Activated effector memory CD4-positive, alpha-beta T cell treated with anti-CD3 and anti-CD28 coated beads, Interleukin-2, amount 50 U/mL, for 16 hours (primary cell): ENCODE measurements around the gene ASB18.
"Not testable (repeated sequence)": the region's sequence is repeated elsewhere in the genome, so short reads cannot be mapped to it uniquely, and the experiment has no call there.

Experiments used
- DNase-seq: peaks from one replicate; pipeline ENCODE4 v3.0.0-alpha.2; 2020

Gene ASB18

GRCh38 chr2:236264256-236264655 lies at the start of gene ASB18:
Gene ASB18 (minus strand): TSS chr2:236264406. CDS start chr2:236264345, 61 bp downstream.
- no peak for DNase-seq

- DNase-seq: no peak
Observed at GRCh38 chr2:236311286-236311685, 47.1 kb upstream of the ASB18 start.

- no peak for DNase-seq
Observed at GRCh38 chr2:236309669-236310029, 45.4 kb upstream of the ASB18 start.

GRCh38 chr2:236308855-236309668 lies 44.9 kb upstream of the ASB18 start:
- DNase-seq: no peak

- no peak for DNase-seq
Observed at GRCh38 chr2:236307641-236308040, 43.4 kb upstream of the ASB18 start.

GRCh38 chr2:236306825-236307540 lies 42.8 kb upstream of the ASB18 start:
- DNase-seq: no peak

- no peak for DNase-seq
Observed at GRCh38 chr2:236305964-236306605, 41.9 kb upstream of the ASB18 start.

- DNase-seq: no peak
Observed at GRCh38 chr2:236305531-236305930, 41.3 kb upstream of the ASB18 start.

GRCh38 chr2:236303935-236304334 lies 39.7 kb upstream of the ASB18 start:
- DNase-seq: no peak

GRCh38 chr2:236302555-236302954 lies 38.3 kb upstream of the ASB18 start:
- DNase-seq: no peak

- peak; percentile 27 for DNase-seq
Observed at GRCh38 chr2:236298924-236299475, 34.8 kb upstream of the ASB18 start.

- DNase-seq: peak; percentile 37
Observed at GRCh38 chr2:236295481-236295880, 31.3 kb upstream of the ASB18 start.

GRCh38 chr2:236294647-236295046 lies 30.4 kb upstream of the ASB18 start:
- DNase-seq: no peak

- no peak for DNase-seq
Observed at GRCh38 chr2:236293241-236293810, 29.1 kb upstream of the ASB18 start.

GRCh38 chr2:236291911-236292310 lies 27.7 kb upstream of the ASB18 start:
- DNase-seq: no peak

- DNase-seq: no peak
Observed at GRCh38 chr2:236291476-236291875, 27.3 kb upstream of the ASB18 start.

GRCh38 chr2:236290742-236291425 lies 26.7 kb upstream of the ASB18 start:
- no peak for DNase-seq

- DNase-seq: no peak
Observed at GRCh38 chr2:236289766-236290462, 25.7 kb upstream of the ASB18 start.

GRCh38 chr2:236288373-236288772 lies 24.2 kb upstream of the ASB18 start:
- not testable (repeated sequence) for DNase-seq

GRCh38 chr2:236287656-236288055 lies 23.4 kb upstream of the ASB18 start:
- no peak for DNase-seq

GRCh38 chr2:236286873-236287545 lies 22.8 kb upstream of the ASB18 start:
- no peak for DNase-seq
